ENCODE data around the gene MTPN.

The MTPN gene, protein sequence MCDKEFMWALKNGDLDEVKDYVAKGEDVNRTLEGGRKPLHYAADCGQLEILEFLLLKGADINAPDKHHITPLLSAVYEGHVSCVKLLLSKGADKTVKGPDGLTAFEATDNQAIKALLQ

GRCh38 chr7:135977007-135977741 lies at the start of gene MTPN:
MTPN (minus strand) TSS chr7:135977359; CDS start chr7:135977100, 259 bp downstream.
- DNase-seq (ENCODE audit: extremely low spot score) = peak; percentile 100
- ChIA-PET CTCF (no interaction called here), POLR2A (interaction anchor here (0.7 to 1.2 kb wide), 2 partner anchors 17 to 25 kb away, joined by 3 to 4 read pairs; no protein-coding TSS in a partner anchor)
- TF ChIP-seq SUZ12 (IDR thresholded peaks at IDR 0.05) (no peak), L3MBTL2 (conservative IDR thresholded peaks at IDR 0.05) (peak; percentile 29; the same call in 1 of the 2 replicates), PKNOX1 (IDR thresholded peaks at IDR 0.05) (0 out of 2 replicates have a peak, but pooled peaks have one; percentile 10), HDGF (IDR thresholded peaks at IDR 0.05; ENCODE audit: borderline replicate concordance) (0 out of 2 replicates have a peak, but pooled peaks have one; percentile 58), ELF4 (IDR thresholded peaks at IDR 0.05) (peak; percentile 74), FOXA1 (IDR thresholded peaks at IDR 0.05) (no peak)

DNA sequence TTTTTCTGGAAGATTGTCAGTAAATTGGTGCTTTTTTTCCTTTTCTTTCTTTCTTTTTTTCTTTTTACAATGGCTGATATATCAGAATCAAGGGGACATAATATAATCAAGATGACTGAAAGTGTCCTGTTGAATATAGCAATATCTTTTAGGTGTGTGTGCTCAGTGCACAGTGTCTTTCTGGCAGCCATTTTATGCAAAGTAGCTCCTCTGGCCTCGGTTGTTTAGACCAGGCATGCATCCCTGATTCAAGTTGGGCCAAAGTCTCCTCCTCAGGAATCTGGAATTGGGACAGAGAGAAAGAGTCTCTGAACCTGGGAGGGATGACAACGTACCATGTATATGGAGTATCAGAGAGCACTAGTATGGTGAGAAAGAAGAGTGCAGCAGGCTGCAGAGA lies 49.0 kb upstream of the MTPN start:
- DNase-seq (ENCODE audit: extremely low spot score) = no peak
- ChIA-PET CTCF (no interaction called here), POLR2A (no interaction called here)
- TF ChIP-seq PKNOX1 (IDR thresholded peaks at IDR 0.05) (no peak), ELF4 (IDR thresholded peaks at IDR 0.05) (no peak), L3MBTL2 (conservative IDR thresholded peaks at IDR 0.05) (no peak), SP1 (IDR thresholded peaks at IDR 0.05) (no peak), FOXA1 (IDR thresholded peaks at IDR 0.05) (no peak), TARDBP (IDR thresholded peaks at IDR 0.05) (no peak), FOXK2 (IDR thresholded peaks at IDR 0.05) (no peak), SUZ12 (IDR thresholded peaks at IDR 0.05) (no peak), FOXM1 (IDR thresholded peaks at IDR 0.05; ENCODE audit: borderline replicate concordance) (no peak), CTBP1 (IDR thresholded peaks at IDR 0.05; ENCODE audit: borderline replicate concordance) (no peak), HDGF (IDR thresholded peaks at IDR 0.05; ENCODE audit: borderline replicate concordance) (no peak), LEF1 (IDR thresholded peaks at IDR 0.05; ENCODE audit: borderline replicate concordance) (no peak), ZNF384 (IDR thresholded peaks at IDR 0.05) (no peak), BHLHE40 (IDR thresholded peaks at IDR 0.05; ENCODE audit: borderline replicate concordance) (no peak)

DNA sequence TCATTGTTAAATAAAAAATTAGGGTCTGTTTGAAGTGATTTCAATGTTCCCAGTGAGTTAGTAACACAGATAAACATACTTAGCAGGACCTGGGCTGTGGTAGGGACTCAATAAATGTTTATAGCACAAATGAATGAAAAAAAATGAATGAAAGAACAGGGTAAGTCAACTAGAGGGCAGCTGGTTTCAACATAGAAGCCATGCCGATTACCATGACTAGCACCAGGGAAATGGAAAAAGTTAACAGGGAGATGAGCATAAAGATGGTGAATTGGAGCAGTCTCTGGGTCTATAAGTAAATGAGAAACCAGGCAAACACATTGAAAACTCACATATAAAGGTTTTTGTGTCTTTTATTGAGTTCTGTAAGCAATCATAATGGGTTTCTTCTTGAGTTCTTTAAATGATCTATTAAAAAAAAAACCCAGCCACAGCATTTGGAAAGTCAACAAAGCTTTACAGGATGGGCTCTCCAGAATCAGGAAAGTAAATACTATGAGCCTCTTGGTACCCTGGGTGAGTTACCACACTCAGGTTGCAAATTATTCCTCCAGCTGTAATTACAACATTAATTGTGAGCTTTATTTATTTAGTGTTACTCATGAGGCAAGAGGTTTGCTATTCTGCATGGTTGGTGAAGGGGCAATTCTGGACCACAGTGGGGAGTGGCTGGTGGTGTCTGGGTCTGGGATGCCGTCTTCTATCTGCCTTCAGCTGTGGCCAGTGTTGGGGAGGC lies 46.1 kb upstream of the MTPN start:
- DNase-seq (ENCODE audit: extremely low spot score) = no peak
- ChIA-PET CTCF (no interaction called here), POLR2A (no interaction called here)
- TF ChIP-seq FOXA1 (IDR thresholded peaks at IDR 0.05) (no peak), FOXM1 (IDR thresholded peaks at IDR 0.05; ENCODE audit: borderline replicate concordance) (no peak), ZNF384 (IDR thresholded peaks at IDR 0.05) (no peak), PKNOX1 (IDR thresholded peaks at IDR 0.05) (no peak), NFRKB (IDR thresholded peaks at IDR 0.05) (no peak), HDGF (IDR thresholded peaks at IDR 0.05; ENCODE audit: borderline replicate concordance) (no peak), CTBP1 (IDR thresholded peaks at IDR 0.05; ENCODE audit: borderline replicate concordance) (no peak), LEF1 (IDR thresholded peaks at IDR 0.05; ENCODE audit: borderline replicate concordance) (no peak)

- no peak for DNase-seq (ENCODE audit: extremely low spot score)
- ChIA-PET POLR2A (no interaction called here), CTCF (no interaction called here)
- no peak for TF ChIP-seq FOXA1 (IDR thresholded peaks at IDR 0.05)
- TF ChIP-seq FOXK2 (IDR thresholded peaks at IDR 0.05) = no peak
- TF ChIP-seq SUZ12 (IDR thresholded peaks at IDR 0.05) = no peak
- TF ChIP-seq ZNF384 (IDR thresholded peaks at IDR 0.05) = no peak
- no peak for TF ChIP-seq HDGF (IDR thresholded peaks at IDR 0.05; ENCODE audit: borderline replicate concordance)
- TF ChIP-seq SP1 (IDR thresholded peaks at IDR 0.05) = no peak
- no peak for TF ChIP-seq ELF4 (IDR thresholded peaks at IDR 0.05)
- TF ChIP-seq LEF1 (IDR thresholded peaks at IDR 0.05; ENCODE audit: borderline replicate concordance) = no peak
- no peak for TF ChIP-seq TARDBP (IDR thresholded peaks at IDR 0.05)
- TF ChIP-seq CTBP1 (IDR thresholded peaks at IDR 0.05; ENCODE audit: borderline replicate concordance) = no peak
- TF ChIP-seq FOXM1 (IDR thresholded peaks at IDR 0.05; ENCODE audit: borderline replicate concordance) = no peak
- no peak for TF ChIP-seq NFRKB (IDR thresholded peaks at IDR 0.05)
- TF ChIP-seq BHLHE40 (IDR thresholded peaks at IDR 0.05; ENCODE audit: borderline replicate concordance) = no peak
- no peak for TF ChIP-seq PKNOX1 (IDR thresholded peaks at IDR 0.05)
- TF ChIP-seq ARNT (IDR thresholded peaks at IDR 0.05) = no peak
- TF ChIP-seq L3MBTL2 (conservative IDR thresholded peaks at IDR 0.05) = no peak
Measured at GRCh38 chr7:136020556-136020955, 43.4 kb upstream of the MTPN start.

DNA sequence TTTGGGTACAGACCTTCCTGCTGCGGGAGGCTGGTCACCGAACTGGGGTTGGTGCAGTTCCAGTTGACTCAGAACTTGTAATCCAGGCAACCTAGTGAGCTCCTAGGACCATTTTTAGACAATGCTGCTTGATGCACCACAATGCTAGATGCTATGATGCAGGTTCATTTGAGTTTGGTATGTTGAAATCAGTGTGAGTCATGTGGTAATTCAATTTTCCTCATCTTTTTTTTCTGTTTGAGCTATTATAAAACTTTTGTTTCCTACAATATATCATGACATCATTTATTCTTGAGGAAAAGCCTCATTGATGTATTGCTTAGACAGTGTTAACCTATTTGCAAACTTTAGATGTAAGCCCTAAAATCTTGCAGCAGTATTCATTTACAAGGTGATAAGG lies 40.9 kb upstream of the MTPN start:
- DNase-seq (ENCODE audit: extremely low spot score) = no peak
- ChIA-PET POLR2A (no interaction called here), CTCF (no interaction called here)
- no peak for TF ChIP-seq HDGF (IDR thresholded peaks at IDR 0.05; ENCODE audit: borderline replicate concordance)
